ENCODE data around the gene CAMKV.

Gene CAMKV

GRCh38 chr3:49896345-49896744, 26.6 kb upstream of the CAMKV start:
- DNase-seq (ENCODE audit: low spot score), result no peak

- no peak for DNase-seq (ENCODE audit: low spot score)
These were observed 26.1 kb upstream of the CAMKV start for GRCh38 chr3:49895791-49896190.

GRCh38 chr3:49889296-49889695, 19.6 kb upstream of the CAMKV start:
- DNase-seq (ENCODE audit: low spot score), result no peak

GRCh38 chr3:49886922-49887265, 17.2 kb upstream of the CAMKV start:
- no peak for DNase-seq (ENCODE audit: low spot score)

GRCh38 chr3:49883998-49884397, 14.3 kb upstream of the CAMKV start:
- peak; percentile 20 for DNase-seq (ENCODE audit: low spot score)

GRCh38 chr3:49882166-49882565, 12.5 kb upstream of the CAMKV start:
- DNase-seq (ENCODE audit: low spot score), result no peak

GRCh38 chr3:49880581-49881315, 11.0 kb upstream of the CAMKV start:
- DNase-seq (ENCODE audit: low spot score), result no peak

GRCh38 chr3:49879721-49880120, 10.0 kb upstream of the CAMKV start:
- DNase-seq (ENCODE audit: low spot score), result no peak

- DNase-seq (ENCODE audit: low spot score), result no peak
These were observed 9.0 kb upstream of the CAMKV start for GRCh38 chr3:49878686-49879085.

- DNase-seq (ENCODE audit: low spot score), result no peak
These were observed 8.0 kb upstream of the CAMKV start for GRCh38 chr3:49877716-49878115.

- no peak for DNase-seq (ENCODE audit: low spot score)
These were observed 6.9 kb upstream of the CAMKV start for GRCh38 chr3:49876567-49876966.

- no peak for DNase-seq (ENCODE audit: low spot score)
These were observed 3.9 kb upstream of the CAMKV start for GRCh38 chr3:49873623-49874022.

- DNase-seq (ENCODE audit: low spot score), result no peak
These were observed 3.1 kb upstream of the CAMKV start for GRCh38 chr3:49872801-49873281.

GRCh38 chr3:49871531-49872153, 1.9 kb upstream of the CAMKV start:
- DNase-seq (ENCODE audit: low spot score), result no peak

GRCh38 chr3:49868862-49869466, 742 bp downstream of the CAMKV start:
- no peak for DNase-seq (ENCODE audit: low spot score)

- DNase-seq (ENCODE audit: low spot score), result peak; percentile 51
These were observed 1.8 kb downstream of the CAMKV start for GRCh38 chr3:49867871-49868321.

- DNase-seq (ENCODE audit: low spot score), result no peak
These were observed 2.3 kb downstream of the CAMKV start for GRCh38 chr3:49867400-49867799.

- no peak for DNase-seq (ENCODE audit: low spot score)
These were observed 4.4 kb downstream of the CAMKV start for GRCh38 chr3:49865198-49865784.

- DNase-seq (ENCODE audit: low spot score), result no peak
These were observed 5.2 kb downstream of the CAMKV start for GRCh38 chr3:49864505-49864904.

GRCh38 chr3:49859576-49860305, 10.0 kb downstream of the CAMKV start:
- no peak for DNase-seq (ENCODE audit: low spot score)

GRCh38 chr3:49856181-49857005, 13.3 kb downstream of the CAMKV start, which contains the start of gene TRAIP:
TRAIP (minus strand) TSS chr3:49856564; CDS start chr3:49856453, 111 bp downstream.
- peak; percentile 100 for DNase-seq (ENCODE audit: low spot score)

Measured in AG08395 (cell line).